Keratinocyte (primary cell): Measurements from ENCODE around the gene RBBP8. TPM values are rescaled to one million over a fixed set of nuclear protein-coding genes. Genes with fewer than 3 reads are reported as not detected.

Source experiments
- DNase-seq: peaks from one replicate; pipeline ENCODE4 v3.0.0-alpha.2; 2011; ENCODE audit warnings: low read depth, missing footprints, low spot score
- FAIRE-seq: peaks from 2 replicates; lab custom pipeline; 2011; peaks lifted over from hg19 to GRCh38; lab: Jason Lieb, UNC
- H2AFZ ChIP-seq: 2 replicates; pipeline ENCODE4 v1.6.0; 2012; ENCODE audit warnings: low read length, control low read depth, inconsistent platforms; ENCODE audit not compliant: control insufficient read depth
- H3K27ac ChIP-seq: 2 replicates; pipeline ENCODE4 v1.5.1; 2011; ENCODE audit warnings: low read length; ENCODE audit not compliant: control insufficient read depth, insufficient read depth
- H3K27me3 ChIP-seq: 3 replicates; pipeline ENCODE4 v1.6.0; 2011; ENCODE audit warnings: low read length; ENCODE audit not compliant: control insufficient read depth, insufficient read depth; ENCODE audit errors: extremely low read depth
- H3K36me3 ChIP-seq, 2 experiments: 2 replicates in 1 of 2; 3 replicates in 1 of 2; pipeline ENCODE4 v1.5.1; 2011; ENCODE audit warnings: low read length in 2 of 2, mild to moderate bottlenecking in 1 of 2; ENCODE audit not compliant: control insufficient read depth in 2 of 2, insufficient read depth in 2 of 2; ENCODE audit errors: extremely low read depth in 1 of 2
- H3K4me1 ChIP-seq: 3 replicates; pipeline ENCODE4 v1.5.1; 2011; ENCODE audit warnings: low read length; ENCODE audit not compliant: control insufficient read depth, insufficient read depth; ENCODE audit errors: extremely low read depth
- H3K4me2 ChIP-seq: 3 replicates; pipeline ENCODE4 v1.6.0; 2011; ENCODE audit warnings: low read depth, low read length; ENCODE audit not compliant: control insufficient read depth, insufficient read depth; ENCODE audit errors: extremely low read depth
- H3K4me3 ChIP-seq, 3 experiments: fragments of 200-600 bp in 1 of 3; sonication (generic) in 1 of 3; 2 replicates in 2 of 3; 3 replicates in 1 of 3; pipeline ENCODE4 v1.5.1; 2011 to 2016; ENCODE audit warnings: low read length in 3 of 3, mild to moderate bottlenecking in 3 of 3, control low read depth in 2 of 3, inconsistent platforms in 1 of 3, low read depth in 1 of 3, mixed read lengths in 1 of 3, mixed run types in 1 of 3, moderate library complexity in 1 of 3; ENCODE audit not compliant: control insufficient read depth in 2 of 3, insufficient read depth in 2 of 3; ENCODE audit errors: extremely low read depth in 1 of 3
- H3K79me2 ChIP-seq: 2 replicates; pipeline ENCODE4 v1.6.0; 2012; ENCODE audit warnings: low read length; ENCODE audit not compliant: control insufficient read depth, insufficient read depth
- H3K9ac ChIP-seq: 3 replicates; pipeline ENCODE4 v1.6.0; 2011; ENCODE audit warnings: low read length; ENCODE audit not compliant: control insufficient read depth, insufficient read depth; ENCODE audit errors: extremely low read depth
- H3K9me1 ChIP-seq: 3 replicates; pipeline ENCODE4 v1.6.0; 2011; ENCODE audit warnings: low read length; ENCODE audit not compliant: control insufficient read depth, insufficient read depth; ENCODE audit errors: extremely low read depth
- H3K9me3 ChIP-seq: 2 replicates; pipeline ENCODE4 v1.5.1; 2012; ENCODE audit warnings: low read depth, low read length; ENCODE audit not compliant: control insufficient read depth
- H4K20me1 ChIP-seq: 3 replicates; pipeline ENCODE4 v1.6.0; 2011; ENCODE audit warnings: low read length; ENCODE audit not compliant: control insufficient read depth, insufficient read depth; ENCODE audit errors: extremely low read depth
- EZH2 ChIP-seq: IDR thresholded peaks from one replicate; pipeline ENCODE4 v1.6.1; 2012; ENCODE audit warnings: inconsistent platforms, mild to moderate bottlenecking, low read length, moderate library complexity
- dilution Hi-C: fragments of 300-500 bp; cut with MboI; formaldehyde crosslinking; loops from one replicate; pipeline ENCODE4 v1.7.0; 2020; ENCODE audit warnings: low sequenced_read_pairs; ENCODE audit not compliant: extremely low pct_ligation_motif_present
- polyA plus RNA-seq, 5 experiments: library from polyadenylated mRNA; depleted of rRNA in 3 of 5; stranded (reverse) in 3 of 5; stranded (forward) in 1 of 5; unstranded in 1 of 5; fragments of >200 nt; gene quantifications; 1 replicate in 1 of 5; 2 replicates in 3 of 5; 3 replicates in 1 of 5; pipeline versions ENCODE4 v1.2.1 to v1.2.3, GENCODE V29; 2011 to 2012; ENCODE audit warnings: missing spikeins in 2 of 5, low read depth in 1 of 5, low replicate concordance in 1 of 5
- TF ChIP-seq, protein P1 (sequence below), 3 experiments: IDR thresholded peaks in 1 of 3; conservative IDR thresholded peaks in 1 of 3; optimal IDR thresholded peaks in 1 of 3; 2 replicates in 2 of 3; 3 replicates in 1 of 3; pipeline versions ENCODE3 to v1.5.1; 2011; ENCODE audit warnings: low read length in 3 of 3, mild to moderate bottlenecking in 3 of 3, moderate library complexity in 2 of 3, control low read depth in 1 of 3, inconsistent platforms in 1 of 3; ENCODE audit not compliant: insufficient read depth in 2 of 3; ENCODE audit errors: extremely low read depth in 1 of 3

Gene RBBP8
- polyA plus RNA-seq, 1 donor (not counting 4 experiments of a cell fraction or from before 2014, with no cell fraction given) = 169 TPM

DNA sequence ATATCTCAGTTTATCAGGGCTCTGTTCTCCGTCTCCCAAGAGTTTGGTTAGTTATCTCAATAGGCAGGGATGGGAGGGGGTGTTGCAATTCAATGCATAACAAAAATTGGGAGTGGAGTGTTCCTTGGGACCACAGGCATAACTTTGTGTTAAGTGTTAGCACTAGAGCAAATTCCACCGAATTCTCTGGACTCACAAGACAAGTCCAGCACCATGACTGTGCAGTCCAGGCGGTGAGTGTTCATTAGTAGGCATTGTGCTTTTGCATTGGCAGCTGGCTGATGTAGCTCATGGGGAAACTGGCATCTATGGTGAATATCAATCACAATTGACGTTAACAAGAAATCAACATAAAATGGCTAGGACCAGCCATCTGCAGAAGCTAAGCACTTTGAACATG lies 123.2 kb downstream of the RBBP8 start:
- DNase-seq (no peak), FAIRE-seq (no peak)
- Histone ChIP-seq H3K4me2 (no peak overlapping the region), H3K9me3 (no peaks in the 10 kb centered on the region), H3K79me2 (no peaks in the 10 kb centered on the region), H3K27me3 (peaks cover 15% of the 10 kb centered on the region), H3K9me1 (no peaks in the 10 kb centered on the region), H2AFZ (no peak overlapping the region), H3K4me3 (no peak overlapping the region), H3K4me1 (no peaks in the 10 kb centered on the region), H3K36me3 (no peaks in the 10 kb centered on the region), H3K9ac (no peak overlapping the region), H4K20me1 (no peaks in the 10 kb centered on the region), H3K27ac (no peak overlapping the region)
- dilution Hi-C loops = no loop called here
- TF ChIP-seq, protein P1, sequence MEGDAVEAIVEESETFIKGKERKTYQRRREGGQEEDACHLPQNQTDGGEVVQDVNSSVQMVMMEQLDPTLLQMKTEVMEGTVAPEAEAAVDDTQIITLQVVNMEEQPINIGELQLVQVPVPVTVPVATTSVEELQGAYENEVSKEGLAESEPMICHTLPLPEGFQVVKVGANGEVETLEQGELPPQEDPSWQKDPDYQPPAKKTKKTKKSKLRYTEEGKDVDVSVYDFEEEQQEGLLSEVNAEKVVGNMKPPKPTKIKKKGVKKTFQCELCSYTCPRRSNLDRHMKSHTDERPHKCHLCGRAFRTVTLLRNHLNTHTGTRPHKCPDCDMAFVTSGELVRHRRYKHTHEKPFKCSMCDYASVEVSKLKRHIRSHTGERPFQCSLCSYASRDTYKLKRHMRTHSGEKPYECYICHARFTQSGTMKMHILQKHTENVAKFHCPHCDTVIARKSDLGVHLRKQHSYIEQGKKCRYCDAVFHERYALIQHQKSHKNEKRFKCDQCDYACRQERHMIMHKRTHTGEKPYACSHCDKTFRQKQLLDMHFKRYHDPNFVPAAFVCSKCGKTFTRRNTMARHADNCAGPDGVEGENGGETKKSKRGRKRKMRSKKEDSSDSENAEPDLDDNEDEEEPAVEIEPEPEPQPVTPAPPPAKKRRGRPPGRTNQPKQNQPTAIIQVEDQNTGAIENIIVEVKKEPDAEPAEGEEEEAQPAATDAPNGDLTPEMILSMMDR (optimal IDR thresholded peaks at IDR 0.05 in 1 of 3, IDR thresholded peaks at IDR 0.05 in 1 of 3, conservative IDR thresholded peaks at IDR 0.05 in 1 of 3; ENCODE audit: extremely low read depth in 1 of 3, insufficient read depth in 2 of 3, low read length in 3 of 3) = no peak
- TF ChIP-seq EZH2 = no peak

DNA sequence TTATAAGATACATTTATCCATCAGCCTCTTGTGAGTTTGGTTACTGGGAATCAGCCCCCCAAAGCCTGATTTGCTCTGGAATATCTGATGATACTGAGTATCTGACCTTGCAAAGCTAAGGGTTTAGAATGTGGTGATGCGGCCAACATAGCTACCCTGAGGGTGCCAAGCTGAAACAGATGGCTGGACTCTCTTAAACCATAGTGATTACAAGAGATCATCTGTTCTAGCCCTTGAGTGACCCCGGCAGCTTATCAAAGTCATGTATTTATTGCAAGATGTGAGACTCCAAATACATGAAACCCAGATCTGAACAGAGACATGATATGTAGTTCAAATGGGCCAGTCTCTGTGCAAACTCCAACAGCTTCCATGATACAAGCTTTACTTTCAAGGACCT lies 124.0 kb downstream of the RBBP8 start:
- no peak for DNase-seq
- no peak for TF ChIP-seq EZH2
- TF ChIP-seq, protein P1 (optimal IDR thresholded peaks at IDR 0.05 in 1 of 3, IDR thresholded peaks at IDR 0.05 in 1 of 3, conservative IDR thresholded peaks at IDR 0.05 in 1 of 3; ENCODE audit: extremely low read depth in 1 of 3, insufficient read depth in 2 of 3, low read length in 3 of 3) = no peak
- H3K27ac ChIP-seq = no peak overlapping the region
- no peaks in the 10 kb centered on the region for H3K9me1 ChIP-seq
- H2AFZ ChIP-seq = no peak overlapping the region
- FAIRE-seq = no peak
- no peak overlapping the region for H3K4me3 ChIP-seq
- no peak overlapping the region for H3K9ac ChIP-seq
- H3K4me1 ChIP-seq = no peaks in the 10 kb centered on the region
- peaks cover 15% of the 10 kb centered on the region for H3K27me3 ChIP-seq
- no peak overlapping the region for H3K4me2 ChIP-seq
- H4K20me1 ChIP-seq = no peaks in the 10 kb centered on the region
- dilution Hi-C loops = no loop called here
- no peaks in the 10 kb centered on the region for H3K9me3 ChIP-seq
- no peaks in the 10 kb centered on the region for H3K36me3 ChIP-seq
- no peaks in the 10 kb centered on the region for H3K79me2 ChIP-seq
